AG09309 (cell line): Measurements from ENCODE around the gene WHRN.

ENCODE experiments used
- DNase-seq: peaks from one replicate; pipeline ENCODE4 v3.0.0-alpha.2; 2010; ENCODE audit warnings: low read depth
- H3K4me3 ChIP-seq: 2 replicates; pipeline ENCODE4 v1.5.1; 2011; ENCODE audit warnings: mild to moderate bottlenecking, low read depth, low read length, moderate library complexity; ENCODE audit not compliant: control insufficient read depth
- CTCF ChIP-seq: IDR thresholded peaks from 2 replicates; pipeline ENCODE4 v1.5.1; 2011; ENCODE audit warnings: mild to moderate bottlenecking, low read depth, low read length, inconsistent platforms; ENCODE audit not compliant: insufficient read depth, control insufficient read depth; ENCODE audit errors: missing control alignments

WHRN gene

GRCh38 chr9:114499941-114500696, 5.2 kb downstream of the WHRN start:
- no peak for DNase-seq
- no peak for TF ChIP-seq CTCF

GRCh38 chr9:114499528-114499927, 5.7 kb downstream of the WHRN start:
- TF ChIP-seq CTCF: no peak
- H3K4me3 ChIP-seq: no peak overlapping the region
- no peak for DNase-seq

More at GRCh38 chr9:114499941-114500696, 5.2 kb downstream of the WHRN start:
- H3K4me3 ChIP-seq: no peak overlapping the region

- DNase-seq: no peak
- H3K4me3 ChIP-seq: no peak overlapping the region
- TF ChIP-seq CTCF: no peak
Observed at GRCh38 chr9:114497727-114498382, 7.4 kb downstream of the WHRN start.

- DNase-seq: no peak
- H3K4me3 ChIP-seq: no peak overlapping the region
- TF ChIP-seq CTCF: no peak
Observed at GRCh38 chr9:114497236-114497635, 8.0 kb downstream of the WHRN start.

GRCh38 chr9:114496011-114496410, 9.3 kb downstream of the WHRN start:
- TF ChIP-seq CTCF: no peak
- H3K4me3 ChIP-seq: no peak overlapping the region
- no peak for DNase-seq

- DNase-seq: no peak
- TF ChIP-seq CTCF: no peak
- H3K4me3 ChIP-seq: no peak overlapping the region
Observed at GRCh38 chr9:114494776-114495569, 10.3 kb downstream of the WHRN start.
